ENCODE measurements around the gene RNF111. TPM values are rescaled to one million over a fixed set of nuclear protein-coding genes. Genes with fewer than 3 reads are reported as not detected.

The RNF111 gene
- total and polyA plus RNA-seq, 2 donors (not counting 1 experiment from before 2014, with no cell fraction given): 19.3 to 20.9 TPM

DNA sequence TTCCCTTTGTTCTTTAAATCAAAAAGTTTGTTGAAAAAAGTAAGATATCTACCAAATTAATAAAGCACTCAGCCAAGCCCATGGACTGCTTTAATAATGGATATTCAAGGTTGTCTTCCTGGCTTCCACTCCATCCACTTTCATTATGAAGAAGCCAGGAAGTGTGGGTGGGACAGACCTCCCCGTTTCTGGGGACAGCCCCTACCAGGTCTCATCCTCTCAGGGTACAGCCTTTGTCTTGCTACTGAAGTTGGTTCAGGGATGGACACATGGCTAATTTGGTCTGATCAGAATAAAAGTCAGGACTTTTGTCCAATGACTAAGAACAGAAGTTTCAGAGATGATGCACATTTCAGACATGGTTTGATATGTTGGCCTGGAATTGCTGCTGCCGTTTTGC lies 150.1 kb downstream of the RNF111 start:
- H3K4me2 ChIP-seq (ENCODE audit: extremely low read depth, insufficient read depth, low read length): no peak overlapping the region
- no peaks in the 10 kb centered on the region for H3K27me3 ChIP-seq (ENCODE audit: control insufficient read depth, insufficient read depth, low read length)
- H4K20me1 ChIP-seq (ENCODE audit: control insufficient read depth, extremely low read depth, insufficient read depth, low read length): no peaks in the 10 kb centered on the region
- no peaks in the 10 kb centered on the region for H3K9me3 ChIP-seq (ENCODE audit: control insufficient read depth, insufficient read depth, low read depth, low read length)
- H2AFZ ChIP-seq (ENCODE audit: low read length): no peak overlapping the region
- H3K79me2 ChIP-seq (ENCODE audit: control insufficient read depth, insufficient read depth, low read length): no peaks in the 10 kb centered on the region
- no peak for TF ChIP-seq EZH2 (IDR thresholded peaks at IDR 0.05; ENCODE audit: low read length, missing control alignments)
- TF ChIP-seq, protein P1, sequence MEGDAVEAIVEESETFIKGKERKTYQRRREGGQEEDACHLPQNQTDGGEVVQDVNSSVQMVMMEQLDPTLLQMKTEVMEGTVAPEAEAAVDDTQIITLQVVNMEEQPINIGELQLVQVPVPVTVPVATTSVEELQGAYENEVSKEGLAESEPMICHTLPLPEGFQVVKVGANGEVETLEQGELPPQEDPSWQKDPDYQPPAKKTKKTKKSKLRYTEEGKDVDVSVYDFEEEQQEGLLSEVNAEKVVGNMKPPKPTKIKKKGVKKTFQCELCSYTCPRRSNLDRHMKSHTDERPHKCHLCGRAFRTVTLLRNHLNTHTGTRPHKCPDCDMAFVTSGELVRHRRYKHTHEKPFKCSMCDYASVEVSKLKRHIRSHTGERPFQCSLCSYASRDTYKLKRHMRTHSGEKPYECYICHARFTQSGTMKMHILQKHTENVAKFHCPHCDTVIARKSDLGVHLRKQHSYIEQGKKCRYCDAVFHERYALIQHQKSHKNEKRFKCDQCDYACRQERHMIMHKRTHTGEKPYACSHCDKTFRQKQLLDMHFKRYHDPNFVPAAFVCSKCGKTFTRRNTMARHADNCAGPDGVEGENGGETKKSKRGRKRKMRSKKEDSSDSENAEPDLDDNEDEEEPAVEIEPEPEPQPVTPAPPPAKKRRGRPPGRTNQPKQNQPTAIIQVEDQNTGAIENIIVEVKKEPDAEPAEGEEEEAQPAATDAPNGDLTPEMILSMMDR (conservative IDR thresholded peaks at IDR 0.05 in 1 of 2, IDR thresholded peaks at IDR 0.05 in 1 of 2; ENCODE audit: low read depth in 1 of 2, low read length in 2 of 2): no peak
- no peak for DNase-seq (ENCODE audit: low read depth in 2 of 2)
- H3K36me3 ChIP-seq (ENCODE audit: control insufficient read depth, insufficient read depth, low read length): peaks cover 13% of the 10 kb centered on the region
- no peaks in the 10 kb centered on the region for H3K4me1 ChIP-seq (ENCODE audit: control insufficient read depth, extremely low read depth, insufficient read depth, low read length)
- H3K4me3 ChIP-seq (replicated peaks in 1 of 4; ENCODE audit: control extremely low read depth in 1 of 4, insufficient read depth in 1 of 4, low read depth in 3 of 4, low read length in 4 of 4): no peak overlapping the region
- no peak overlapping the region for H3K27ac ChIP-seq (ENCODE audit: insufficient read depth, low read length)
- no peak overlapping the region for H3K9ac ChIP-seq (ENCODE audit: insufficient read depth, low read length)

DNA sequence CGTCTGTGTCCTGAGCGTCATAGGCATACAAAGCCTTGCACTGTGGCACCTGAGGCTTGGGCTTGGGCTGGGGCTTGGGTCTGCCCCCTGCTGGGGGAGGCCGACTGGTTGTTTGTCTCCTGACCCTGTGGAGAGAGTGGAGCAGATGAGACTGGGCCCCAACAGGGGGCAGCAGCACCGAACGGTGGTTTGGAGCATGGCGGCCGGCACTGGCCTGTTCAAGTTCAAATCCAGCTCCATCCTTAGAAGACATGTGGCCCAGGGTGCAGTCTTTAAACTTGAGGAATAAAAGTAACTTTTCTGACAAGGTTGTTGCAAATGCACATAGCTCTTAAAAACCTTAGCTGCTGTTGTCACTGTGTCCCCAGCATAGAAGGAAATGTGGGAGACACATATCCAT lies 150.8 kb downstream of the RNF111 start:
- H3K4me2 ChIP-seq (ENCODE audit: extremely low read depth, insufficient read depth, low read length): no peak overlapping the region
- H3K27ac ChIP-seq (ENCODE audit: insufficient read depth, low read length): no peak overlapping the region
- H2AFZ ChIP-seq (ENCODE audit: low read length): no peak overlapping the region
- no peaks in the 10 kb centered on the region for H3K79me2 ChIP-seq (ENCODE audit: control insufficient read depth, insufficient read depth, low read length)
- H4K20me1 ChIP-seq (ENCODE audit: control insufficient read depth, extremely low read depth, insufficient read depth, low read length): no peaks in the 10 kb centered on the region
- H3K4me3 ChIP-seq (replicated peaks in 1 of 4; ENCODE audit: control extremely low read depth in 1 of 4, insufficient read depth in 1 of 4, low read depth in 3 of 4, low read length in 4 of 4): no peak overlapping the region
- H3K4me1 ChIP-seq (ENCODE audit: control insufficient read depth, extremely low read depth, insufficient read depth, low read length): no peaks in the 10 kb centered on the region
- H3K9ac ChIP-seq (ENCODE audit: insufficient read depth, low read length): no peak overlapping the region
- H3K9me3 ChIP-seq (ENCODE audit: control insufficient read depth, insufficient read depth, low read depth, low read length): no peaks in the 10 kb centered on the region
- no peaks in the 10 kb centered on the region for H3K27me3 ChIP-seq (ENCODE audit: control insufficient read depth, insufficient read depth, low read length)
- DNase-seq (ENCODE audit: low read depth in 2 of 2): peak; percentile 25 to 29
- no peak for TF ChIP-seq EZH2 (IDR thresholded peaks at IDR 0.05; ENCODE audit: low read length, missing control alignments)
- TF ChIP-seq, protein P1 (conservative IDR thresholded peaks at IDR 0.05 in 1 of 2, IDR thresholded peaks at IDR 0.05 in 1 of 2; ENCODE audit: low read depth in 1 of 2, low read length in 2 of 2): peak; percentile 44 to 56
- peaks cover 15% of the 10 kb centered on the region for H3K36me3 ChIP-seq (ENCODE audit: control insufficient read depth, insufficient read depth, low read length)

DNA sequence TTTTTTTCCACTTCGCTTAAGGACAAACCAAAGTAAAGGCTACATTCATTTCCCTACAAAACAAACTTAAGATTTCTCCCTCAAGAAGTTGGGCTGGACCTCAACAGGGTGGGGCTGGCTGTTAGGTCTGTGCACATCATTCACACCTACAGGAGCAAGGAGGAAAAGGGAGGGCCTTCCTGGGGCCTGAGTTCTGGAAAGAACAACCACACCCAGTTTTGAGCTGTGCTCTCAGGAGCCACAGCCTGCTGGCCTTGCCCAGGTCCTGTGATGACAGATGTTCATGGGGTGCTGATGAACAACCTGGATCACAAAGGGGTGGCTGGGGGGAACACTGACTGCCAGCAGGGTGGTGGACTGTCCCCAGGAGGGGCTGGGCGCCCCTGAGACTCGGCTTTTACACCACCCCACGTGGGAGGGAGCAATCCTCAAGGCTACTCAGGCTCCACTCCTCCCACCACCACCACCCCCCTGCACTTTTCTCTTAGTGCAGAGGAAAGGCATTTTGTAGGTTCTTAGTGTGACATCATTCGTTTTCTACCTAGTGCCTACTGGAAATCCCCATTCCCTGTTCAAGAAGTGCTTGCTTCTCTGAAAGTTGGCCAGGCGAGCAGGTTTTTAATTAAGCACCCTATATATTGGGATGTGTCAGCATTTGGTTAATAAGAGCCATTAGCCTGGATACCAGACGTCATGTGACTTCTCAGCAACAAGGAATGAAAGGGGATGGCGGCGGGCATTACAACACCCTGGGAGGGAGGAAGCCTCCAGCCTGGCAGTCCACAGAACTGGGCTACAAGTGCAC lies 153.2 kb downstream of the RNF111 start:
- Histone ChIP-seq H3K4me2 (ENCODE audit: extremely low read depth, insufficient read depth, low read length) (no peak overlapping the region), H3K9ac (ENCODE audit: insufficient read depth, low read length) (no peak overlapping the region), H3K79me2 (ENCODE audit: control insufficient read depth, insufficient read depth, low read length) (no peaks in the 10 kb centered on the region), H3K36me3 (ENCODE audit: control insufficient read depth, insufficient read depth, low read length) (peaks cover 7% of the 10 kb centered on the region), H3K9me3 (ENCODE audit: control insufficient read depth, insufficient read depth, low read depth, low read length) (no peaks in the 10 kb centered on the region), H3K27ac (ENCODE audit: insufficient read depth, low read length) (no peak overlapping the region), H4K20me1 (ENCODE audit: control insufficient read depth, extremely low read depth, insufficient read depth, low read length) (no peaks in the 10 kb centered on the region), H3K4me1 (ENCODE audit: control insufficient read depth, extremely low read depth, insufficient read depth, low read length) (no peaks in the 10 kb centered on the region), H2AFZ (ENCODE audit: low read length) (no peak overlapping the region), H3K27me3 (ENCODE audit: control insufficient read depth, insufficient read depth, low read length) (no peaks in the 10 kb centered on the region), H3K4me3 (replicated peaks in 1 of 4; ENCODE audit: control extremely low read depth in 1 of 4, insufficient read depth in 1 of 4, low read depth in 3 of 4, low read length in 4 of 4) (no peak overlapping the region)
- peak in 1 of 2 donors; percentile 34 for DNase-seq (ENCODE audit: low read depth in 2 of 2)
- TF ChIP-seq EZH2 (IDR thresholded peaks at IDR 0.05; ENCODE audit: low read length, missing control alignments): no peak
- TF ChIP-seq, protein P1 (conservative IDR thresholded peaks at IDR 0.05 in 1 of 2, IDR thresholded peaks at IDR 0.05 in 1 of 2; ENCODE audit: low read depth in 1 of 2, low read length in 2 of 2): no peak

Data from fibroblast of lung (primary cell).